IPS DF 6.9 (cell line): ENCODE results near the gene MORC2.

Experiments used
- DNase-seq: peaks from one replicate; pipeline ENCODE4 v3.0.0-alpha.2; 2013; ENCODE audit warnings: low read depth, low spot score
- H3K27ac ChIP-seq: one replicate; pipeline ENCODE4 v1.5.1; 2013; ENCODE audit warnings: low read length, control low read depth
- H3K27me3 ChIP-seq: 2 replicates; pipeline ENCODE4 v1.6.1; 2013; ENCODE audit warnings: mild to moderate bottlenecking, low read length; ENCODE audit not compliant: control insufficient read depth, insufficient read depth
- H3K36me3 ChIP-seq: 2 replicates; pipeline ENCODE4 v1.6.1; 2013; ENCODE audit warnings: low read length; ENCODE audit not compliant: control insufficient read depth, insufficient read depth
- H3K4me1 ChIP-seq: 2 replicates; pipeline ENCODE4 v1.6.1; 2013; ENCODE audit warnings: low read length; ENCODE audit not compliant: control insufficient read depth, insufficient read depth
- H3K4me3 ChIP-seq: 2 replicates; pipeline ENCODE4 v1.5.1; 2013; ENCODE audit warnings: mild to moderate bottlenecking, low read length
- H3K9me3 ChIP-seq: 2 replicates; pipeline ENCODE4 v1.6.1; 2013; ENCODE audit warnings: low read length, inconsistent platforms; ENCODE audit not compliant: control insufficient read depth, insufficient read depth
- WGBS: extraction: QIAGEN DNeasy Blood & Tissue Kit; methylation state at CpG from one replicate; pipeline ENCODE4 v1.1.7; 2013; ENCODE audit warnings: mixed read lengths, missing lambda C conversion rate; ENCODE audit not compliant: insufficient read length, insufficient coverage; 5-methylcytosine and 5-hydroxymethylcytosine counted together

The MORC2 gene

GRCh38 chr22:30889996-30890480, 78.5 kb downstream of the MORC2 start:
- Histone ChIP-seq H3K36me3 (0 out of 2 replicates have a peak, but pooled peaks cover 3% of the 10 kb centered on the region), H3K9me3 (no peaks in the 10 kb centered on the region), H3K4me1 (no peaks in the 10 kb centered on the region), H3K27ac (no peak overlapping the region), H3K27me3 (no peaks in the 10 kb centered on the region), H3K4me3 (no peak overlapping the region)
- WGBS, result no CpG with 5 or more reads among the region's 9 CpGs
- no peak for DNase-seq

GRCh38 chr22:30889268-30889995, 79.1 kb downstream of the MORC2 start:
- Histone ChIP-seq H3K4me1 (no peaks in the 10 kb centered on the region), H3K4me3 (no peak overlapping the region), H3K27me3 (no peaks in the 10 kb centered on the region), H3K36me3 (0 out of 2 replicates have a peak, but pooled peaks cover 3% of the 10 kb centered on the region), H3K27ac (no peak overlapping the region), H3K9me3 (no peaks in the 10 kb centered on the region)
- no peak for DNase-seq
- no CpG with 5 or more reads among the region's 17 CpGs for WGBS

GRCh38 chr22:30887861-30888260, 80.7 kb downstream of the MORC2 start:
- Histone ChIP-seq H3K9me3 (no peaks in the 10 kb centered on the region), H3K4me3 (no peak overlapping the region), H3K36me3 (no peaks in the 10 kb centered on the region), H3K27ac (no peak overlapping the region), H3K27me3 (no peaks in the 10 kb centered on the region), H3K4me1 (no peaks in the 10 kb centered on the region)
- WGBS, result no CpG with 5 or more reads among the region's 5 CpGs
- DNase-seq, result no peak

DNA sequence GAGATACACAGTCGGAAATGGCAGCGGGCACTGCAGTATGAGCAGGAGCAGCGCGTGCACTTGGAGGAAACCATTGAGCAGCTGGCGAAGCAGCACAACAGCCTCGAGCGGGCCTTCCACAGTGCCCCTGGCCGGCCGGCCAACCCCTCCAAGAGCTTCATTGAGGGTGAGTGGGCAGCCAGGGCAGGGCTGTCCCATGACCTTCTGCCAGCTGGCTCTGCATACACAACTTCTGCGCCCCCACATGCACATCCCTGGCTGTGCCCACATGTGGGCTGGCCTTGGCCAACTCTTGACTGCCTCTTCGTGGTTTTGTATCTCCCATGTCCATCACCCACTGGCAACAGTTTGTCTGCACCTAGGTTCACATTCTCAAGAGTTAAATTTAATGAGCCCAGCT, 81.1 kb downstream of the MORC2 start:
- Histone ChIP-seq H3K9me3 (no peaks in the 10 kb centered on the region), H3K27ac (no peak overlapping the region), H3K27me3 (no peaks in the 10 kb centered on the region), H3K4me3 (no peak overlapping the region), H3K4me1 (no peaks in the 10 kb centered on the region), H3K36me3 (no peaks in the 10 kb centered on the region)
- WGBS, result no CpG with 5 or more reads among the region's 11 CpGs
- no peak for DNase-seq

DNA sequence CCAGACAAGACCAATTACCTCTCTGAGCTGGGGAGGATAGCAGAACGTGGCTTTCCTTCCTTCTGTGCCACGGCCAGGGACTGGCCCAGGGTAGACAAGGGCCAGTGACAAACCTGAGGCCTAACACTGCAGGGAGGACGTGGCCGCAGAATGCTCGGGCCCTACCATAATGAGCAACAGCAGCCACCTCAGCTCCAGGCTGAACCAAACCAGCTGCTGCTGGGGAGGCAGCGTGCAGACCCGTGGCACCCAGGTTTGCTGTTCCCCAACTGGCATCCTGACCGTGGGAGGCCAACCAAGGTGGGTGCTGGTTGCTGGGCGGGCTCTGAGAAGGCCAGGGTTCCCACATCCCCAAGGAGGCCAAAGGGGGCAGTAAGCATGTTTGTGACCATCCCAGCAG, 83.0 kb downstream of the MORC2 start:
- H3K4me1 ChIP-seq, result no peaks in the 10 kb centered on the region
- no peak overlapping the region for H3K27ac ChIP-seq
- no peaks in the 10 kb centered on the region for H3K36me3 ChIP-seq
- H3K4me3 ChIP-seq, result no peak overlapping the region
- no peaks in the 10 kb centered on the region for H3K9me3 ChIP-seq
- DNase-seq, result no peak
- H3K27me3 ChIP-seq, result no peaks in the 10 kb centered on the region
- WGBS, result no CpG with 5 or more reads among the region's 9 CpGs

GRCh38 chr22:30885001-30885366, 83.6 kb downstream of the MORC2 start:
- no peaks in the 10 kb centered on the region for H3K27me3 ChIP-seq
- no peak overlapping the region for H3K27ac ChIP-seq
- no peak for DNase-seq
- no CpG with 5 or more reads among the region's 5 CpGs for WGBS
- H3K36me3 ChIP-seq, result no peaks in the 10 kb centered on the region
- H3K9me3 ChIP-seq, result no peaks in the 10 kb centered on the region
- no peaks in the 10 kb centered on the region for H3K4me1 ChIP-seq
- H3K4me3 ChIP-seq, result no peak overlapping the region

DNA sequence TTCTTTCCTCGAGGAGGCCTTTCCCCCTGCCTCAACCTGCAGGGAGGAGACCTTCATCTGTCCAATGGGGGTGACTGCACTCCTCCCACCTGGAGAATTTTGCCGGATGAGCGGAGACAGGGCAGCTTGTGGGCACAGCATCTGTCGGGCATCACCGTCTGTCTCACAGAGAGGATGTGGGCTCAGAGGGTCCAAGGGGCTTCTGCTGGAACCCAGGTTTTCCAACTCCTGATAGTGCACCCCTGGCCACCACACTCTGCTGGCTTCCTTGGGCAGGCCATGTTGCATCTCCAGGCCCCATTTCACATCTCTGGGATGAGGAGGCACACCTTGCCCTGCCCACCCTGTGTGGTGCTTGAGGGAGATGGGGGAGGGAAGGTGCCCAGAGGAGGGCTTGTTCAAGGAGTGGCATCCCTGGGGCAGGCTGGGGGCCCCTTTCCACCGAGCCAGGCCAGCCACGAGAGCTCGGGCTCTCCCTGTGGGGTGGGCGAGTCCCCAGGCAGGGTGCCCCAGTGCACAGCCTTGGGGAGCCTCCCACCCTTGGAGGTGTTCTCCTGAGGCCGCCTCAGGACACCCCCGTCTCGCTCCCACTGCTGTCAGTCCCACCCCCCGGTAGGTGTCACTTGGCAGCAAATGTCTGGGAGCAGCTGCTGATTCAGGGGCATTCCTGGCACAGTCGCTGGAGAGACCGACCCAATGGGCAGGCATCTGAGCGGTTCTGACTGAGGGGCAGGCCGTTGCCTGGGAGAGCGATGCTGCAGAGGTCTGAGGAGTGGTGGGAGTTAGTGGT, 84.2 kb downstream of the MORC2 start:
- WGBS, result no CpG with 5 or more reads among the region's 18 CpGs
- Histone ChIP-seq H3K36me3 (no peaks in the 10 kb centered on the region), H3K4me3 (no peak overlapping the region), H3K9me3 (no peaks in the 10 kb centered on the region), H3K4me1 (no peaks in the 10 kb centered on the region), H3K27ac (no peak overlapping the region), H3K27me3 (no peaks in the 10 kb centered on the region)
- DNase-seq, result no peak

GRCh38 chr22:30883586-30884145, 84.9 kb downstream of the MORC2 start:
- no peaks in the 10 kb centered on the region for H3K27me3 ChIP-seq
- no peak overlapping the region for H3K4me3 ChIP-seq
- DNase-seq, result no peak
- no peaks in the 10 kb centered on the region for H3K9me3 ChIP-seq
- no peaks in the 10 kb centered on the region for H3K4me1 ChIP-seq
- no peak overlapping the region for H3K27ac ChIP-seq
- no CpG with 5 or more reads among the region's 7 CpGs for WGBS
- H3K36me3 ChIP-seq, result no peaks in the 10 kb centered on the region

DNA sequence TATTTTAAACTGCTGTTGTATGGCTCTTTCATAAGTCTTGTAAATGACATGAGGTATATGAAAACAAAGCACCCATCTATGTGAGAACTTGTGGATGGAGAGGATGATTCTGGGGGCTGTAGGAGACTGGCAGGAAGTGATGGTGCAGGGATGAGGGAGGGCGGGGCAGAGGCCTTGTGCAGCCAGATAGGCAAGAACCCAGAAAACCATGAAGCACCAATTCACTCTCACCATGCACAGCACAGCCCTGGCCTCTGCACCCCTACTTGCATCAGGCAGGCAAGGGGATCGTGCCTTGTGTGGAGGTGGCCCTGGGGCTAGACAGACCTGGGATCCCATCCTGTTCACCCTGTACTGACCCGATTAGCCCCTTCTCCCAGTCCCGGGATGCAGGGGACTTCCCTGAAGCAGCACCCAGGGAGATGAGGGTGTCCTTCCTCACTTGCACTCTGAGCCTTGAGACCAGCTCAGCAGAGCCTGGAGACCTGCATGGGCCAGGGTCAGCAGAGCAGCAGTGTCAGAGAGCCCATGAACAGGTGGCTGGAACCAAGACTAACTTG, 85.5 kb downstream of the MORC2 start:
- DNase-seq, result no peak
- Histone ChIP-seq H3K27ac (no peak overlapping the region), H3K36me3 (no peaks in the 10 kb centered on the region), H3K27me3 (no peaks in the 10 kb centered on the region), H3K9me3 (no peaks in the 10 kb centered on the region), H3K4me1 (no peaks in the 10 kb centered on the region), H3K4me3 (no peak overlapping the region)
- WGBS, result no CpG with 5 or more reads among the region's 4 CpGs

GRCh38 chr22:30882184-30882717, 86.3 kb downstream of the MORC2 start:
- no CpG with 5 or more reads among the region's 6 CpGs for WGBS

More at GRCh38 chr22:30882184-30882717, 86.3 kb downstream of the MORC2 start:
- no peaks in the 10 kb centered on the region for H3K27me3 ChIP-seq
- no peak overlapping the region for H3K27ac ChIP-seq
- no peaks in the 10 kb centered on the region for H3K9me3 ChIP-seq
- DNase-seq, result no peak
- no peaks in the 10 kb centered on the region for H3K4me1 ChIP-seq
- H3K36me3 ChIP-seq, result no peaks in the 10 kb centered on the region
- no peak overlapping the region for H3K4me3 ChIP-seq
